GM23248 (cell line): ENCODE measurements around the gene SH3PXD2A.

Experiments used
- EZH2 ChIP-seq: fragments of 200-600 bp; sonication (generic); IDR thresholded peaks from 2 replicates; pipeline ENCODE4 v1.6.1; 2018; ENCODE audit warnings: antibody characterized with exemption, mild to moderate bottlenecking; ENCODE audit not compliant: insufficient read depth, poor library complexity, severe bottlenecking
- EZH2phosphoT487 ChIP-seq: fragments of 200-600 bp; sonication (generic); IDR thresholded peaks from 2 replicates; pipeline ENCODE4 v1.6.1; 2018; ENCODE audit warnings: antibody characterized with exemption, moderate library complexity, mild to moderate bottlenecking, low read depth; ENCODE audit not compliant: insufficient read depth

- TF ChIP-seq EZH2 = no peak
- TF ChIP-seq EZH2phosphoT487 = no peak
These were observed 194.0 kb downstream of the SH3PXD2A start for GRCh38 chr10:103661198-103661950.
